Muscle layer of colon (tissue), 2 donors: ENCODE measurements around the gene GAS7.

ENCODE experiments used
- H3K27ac ChIP-seq: one replicate; pipeline ENCODE4 v1.7.0; 2013; ENCODE audit warnings: low read depth, mild to moderate bottlenecking, low read length, moderate library complexity
- H3K27me3 ChIP-seq, 2 donors: one replicate each; pipeline ENCODE4 v1.7.0; 2013; ENCODE audit warnings: low read length in 2 of 2, mild to moderate bottlenecking in 2 of 2; ENCODE audit not compliant: insufficient read depth in 2 of 2, control insufficient read depth in 1 of 2
- H3K36me3 ChIP-seq: one replicate; pipeline ENCODE4 v1.7.0; 2013; ENCODE audit warnings: mild to moderate bottlenecking, low read length; ENCODE audit not compliant: insufficient read depth
- H3K4me1 ChIP-seq: one replicate; pipeline ENCODE4 v1.7.0; 2013; ENCODE audit warnings: mild to moderate bottlenecking, low read length; ENCODE audit not compliant: insufficient read depth
- H3K4me3 ChIP-seq, 2 donors: one replicate each; pipeline ENCODE4 v1.7.0; 2013; ENCODE audit warnings: low read length in 2 of 2, low read depth in 1 of 2, mild to moderate bottlenecking in 1 of 2, moderate library complexity in 1 of 2
- H3K9ac ChIP-seq: one replicate; pipeline ENCODE4 v1.7.0; 2013; ENCODE audit warnings: low read length
- H3K9me3 ChIP-seq: one replicate; pipeline ENCODE4 v1.7.0; 2013; ENCODE audit warnings: mild to moderate bottlenecking, low read length
- donor health status: abdominal sarcoma.
- donor health status: Adenocarcinoma of cecum.

GAS7 gene

DNA sequence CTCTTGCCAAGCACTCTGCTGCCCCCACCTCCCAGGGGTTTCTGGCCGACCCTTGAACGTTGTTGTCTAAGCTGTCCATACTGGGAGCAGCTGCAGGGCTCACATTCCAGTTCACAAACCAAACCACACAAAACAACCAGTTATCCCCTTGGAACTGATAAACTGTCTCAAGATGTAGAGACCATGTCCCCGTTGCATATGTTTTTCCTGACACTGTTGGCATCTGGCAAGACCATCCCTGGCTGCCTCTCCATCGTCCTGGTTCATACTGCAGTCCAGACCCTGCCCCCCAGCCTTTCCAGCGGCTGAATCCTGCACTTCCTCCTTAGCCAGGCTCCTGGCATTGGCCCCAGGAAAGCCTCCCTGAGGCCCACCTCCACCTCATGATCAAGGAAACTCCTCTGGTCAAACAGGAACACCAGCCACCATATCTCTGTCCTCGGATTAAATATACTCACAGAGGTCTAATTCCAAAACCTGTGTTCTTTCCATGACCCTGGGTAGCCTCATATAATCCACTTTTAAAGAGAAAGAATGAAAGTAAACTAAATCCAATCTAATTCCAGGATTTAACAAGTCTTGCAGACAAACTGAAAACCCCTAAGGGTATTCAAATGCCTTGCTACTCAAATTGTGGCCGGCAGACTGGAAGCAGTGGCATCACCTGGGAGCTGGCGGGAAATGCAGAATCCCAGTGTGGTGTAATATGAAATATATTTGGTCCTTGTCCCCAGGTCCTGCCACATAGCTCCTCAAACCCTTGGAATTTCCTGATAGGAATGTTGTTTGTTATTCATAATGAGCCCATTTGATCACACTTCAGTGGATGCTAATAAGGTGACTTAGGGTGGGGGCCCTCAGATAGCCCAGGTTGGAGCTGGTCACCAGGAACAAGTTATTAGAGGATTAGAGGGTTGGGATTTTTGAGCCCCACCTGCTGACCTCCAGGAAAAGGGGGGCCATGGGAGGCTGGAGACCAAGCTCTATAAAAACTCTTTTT lies 14.2 kb downstream of the GAS7 start:
- H3K9me3 ChIP-seq: no peaks in the 10 kb centered on the region
- H3K27me3 ChIP-seq: no peaks in the 10 kb centered on the region
- no peaks in the 10 kb centered on the region for H3K36me3 ChIP-seq
- H3K4me3 ChIP-seq: no peak overlapping the region
- no peak overlapping the region for H3K9ac ChIP-seq
- H3K4me1 ChIP-seq: peaks cover 8% of the 10 kb centered on the region
- no peak overlapping the region for H3K27ac ChIP-seq

GRCh38 chr17:10182785-10183184 lies 15.6 kb downstream of the GAS7 start:
- no peaks in the 10 kb centered on the region for H3K36me3 ChIP-seq
- no peak overlapping the region for H3K4me3 ChIP-seq
- H3K27ac ChIP-seq: no peak overlapping the region
- peaks cover 14% of the 10 kb centered on the region for H3K4me1 ChIP-seq
- no peaks in the 10 kb centered on the region for H3K27me3 ChIP-seq
- H3K9ac ChIP-seq: no peak overlapping the region
- H3K9me3 ChIP-seq: no peaks in the 10 kb centered on the region

DNA sequence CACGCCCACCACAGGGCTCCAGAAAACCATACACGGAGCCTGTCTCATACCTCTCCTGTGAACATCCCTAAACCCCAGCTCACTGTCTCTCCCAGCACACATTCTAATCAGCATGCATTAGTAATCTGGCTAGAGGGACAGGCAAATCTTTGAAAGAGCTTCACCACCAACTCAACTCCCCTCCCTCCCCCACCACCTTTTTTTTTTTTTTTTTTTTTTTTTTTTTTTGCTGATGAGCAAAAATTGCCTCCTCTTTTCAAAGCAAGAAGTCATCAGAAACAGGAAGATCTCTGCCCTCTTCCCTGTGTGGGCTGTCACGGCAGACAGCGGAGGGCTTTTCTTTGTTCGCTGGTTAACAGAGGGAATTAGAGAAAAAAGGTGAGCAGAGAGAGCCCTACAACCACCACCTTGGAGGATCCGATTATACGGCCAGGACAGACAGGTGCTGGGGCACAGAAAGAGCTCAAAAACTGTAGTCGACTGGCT lies 19.9 kb downstream of the GAS7 start:
- Histone ChIP-seq H3K27ac (no peak overlapping the region), H3K9me3 (no peaks in the 10 kb centered on the region), H3K27me3 (no peaks in the 10 kb centered on the region), H3K4me1 (peaks cover 11% of the 10 kb centered on the region), H3K36me3 (no peaks in the 10 kb centered on the region), H3K9ac (no peak overlapping the region), H3K4me3 (no peak overlapping the region)

GRCh38 chr17:10177913-10178505 lies 20.4 kb downstream of the GAS7 start:
- H3K36me3 ChIP-seq: no peaks in the 10 kb centered on the region
- no peak overlapping the region for H3K27ac ChIP-seq
- H3K27me3 ChIP-seq: no peaks in the 10 kb centered on the region
- H3K4me3 ChIP-seq: no peak overlapping the region
- H3K4me1 ChIP-seq: peaks cover 11% of the 10 kb centered on the region
- no peak overlapping the region for H3K9ac ChIP-seq
- H3K9me3 ChIP-seq: no peaks in the 10 kb centered on the region

DNA sequence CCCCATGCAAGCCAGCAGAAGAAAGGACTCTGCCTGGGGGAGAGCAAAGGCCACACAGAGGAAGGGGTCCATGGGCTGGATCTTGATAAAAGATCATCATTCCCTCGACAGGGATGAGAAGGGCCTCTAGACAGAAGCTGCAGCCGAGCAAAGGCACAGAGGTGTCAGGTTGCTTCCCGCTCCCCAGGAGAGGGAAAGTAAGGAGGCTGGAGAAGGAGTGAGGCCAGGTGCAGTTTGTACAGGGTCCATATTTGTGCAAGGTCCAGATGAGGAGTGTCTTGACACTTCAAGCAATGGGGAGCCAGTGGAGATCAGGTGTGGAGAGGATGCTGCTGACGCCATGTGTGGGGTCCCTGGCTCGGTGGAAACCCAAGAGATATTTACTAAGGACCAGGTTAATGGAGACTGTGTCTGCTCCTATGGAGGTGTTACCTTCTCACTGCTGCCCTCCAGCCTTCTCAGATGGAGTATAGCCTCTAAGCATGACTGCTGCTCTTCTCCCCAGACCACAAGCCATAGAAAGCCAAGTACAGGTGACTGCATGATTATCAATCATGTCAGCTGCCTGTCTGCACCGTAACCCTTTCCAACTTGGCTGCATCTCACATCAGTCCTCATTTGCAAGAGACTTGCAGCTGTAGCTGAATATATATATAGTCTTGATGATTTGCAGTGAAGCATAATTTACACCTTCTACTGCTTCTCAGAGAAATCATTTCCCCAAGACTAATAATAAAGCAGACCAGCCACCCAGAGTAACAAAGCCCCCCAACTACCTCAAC lies 21.1 kb downstream of the GAS7 start:
- H3K27me3 ChIP-seq: no peaks in the 10 kb centered on the region
- no peaks in the 10 kb centered on the region for H3K36me3 ChIP-seq
- no peak overlapping the region for H3K27ac ChIP-seq
- peaks cover 17% of the 10 kb centered on the region for H3K4me1 ChIP-seq
- H3K9me3 ChIP-seq: no peaks in the 10 kb centered on the region
- H3K4me3 ChIP-seq: no peak overlapping the region
- H3K9ac ChIP-seq: no peak overlapping the region

DNA sequence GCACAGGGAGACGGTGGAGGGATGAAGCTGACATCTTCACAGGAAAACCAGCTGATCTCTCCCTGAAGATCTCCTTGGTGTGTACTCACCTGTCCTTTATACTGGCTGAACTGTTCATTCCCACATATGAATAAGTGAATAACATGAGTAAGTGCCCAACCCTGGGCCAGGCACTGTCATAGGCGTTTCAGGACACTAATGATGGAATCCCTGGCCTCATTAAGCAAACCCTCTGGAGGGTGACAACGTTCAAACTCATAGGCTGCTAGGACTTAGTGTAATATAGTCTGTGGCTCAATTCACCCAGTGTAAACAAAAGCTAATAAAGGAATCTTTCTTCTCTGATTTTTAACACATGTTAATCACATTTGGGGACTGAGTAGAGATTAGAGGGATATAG lies 24.5 kb downstream of the GAS7 start:
- Histone ChIP-seq H3K9ac (no peak overlapping the region), H3K9me3 (no peaks in the 10 kb centered on the region), H3K36me3 (no peaks in the 10 kb centered on the region), H3K4me1 (peaks cover 38% of the 10 kb centered on the region), H3K27me3 (no peaks in the 10 kb centered on the region), H3K27ac (no peak overlapping the region), H3K4me3 (no peak overlapping the region)

- no peak overlapping the region for H3K4me3 ChIP-seq
- no peak overlapping the region for H3K27ac ChIP-seq
- peaks cover 32% of the 10 kb centered on the region for H3K4me1 ChIP-seq
- no peaks in the 10 kb centered on the region for H3K9me3 ChIP-seq
- H3K27me3 ChIP-seq: no peaks in the 10 kb centered on the region
- H3K36me3 ChIP-seq: no peaks in the 10 kb centered on the region
- no peak overlapping the region for H3K9ac ChIP-seq
Observed at GRCh38 chr17:10172778-10173177, 25.6 kb downstream of the GAS7 start.

DNA sequence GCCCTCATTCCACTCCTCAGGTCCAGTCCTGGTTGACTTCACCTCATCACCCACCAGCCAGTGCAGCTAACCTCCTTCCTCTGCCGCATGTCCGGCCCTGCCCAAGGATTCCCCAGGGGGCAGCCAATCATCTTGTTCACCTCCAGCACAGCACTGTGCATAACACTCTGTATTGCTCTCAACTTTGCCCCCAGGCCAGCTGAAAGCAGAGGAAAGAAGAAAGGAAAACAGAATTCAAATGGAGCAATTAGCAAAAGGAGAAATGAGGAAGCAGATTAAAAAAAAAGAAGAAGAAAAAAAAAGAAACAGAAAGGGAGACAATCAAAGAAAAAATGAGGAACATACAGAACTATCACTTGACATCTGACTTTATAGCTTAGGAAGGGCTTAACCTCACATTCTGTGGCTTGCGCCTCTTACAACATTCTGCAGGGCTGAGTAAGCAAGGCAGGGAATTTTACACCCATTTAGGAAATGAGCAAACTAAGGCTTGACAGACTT lies 26.1 kb downstream of the GAS7 start:
- H3K4me1 ChIP-seq: peaks cover 28% of the 10 kb centered on the region
- no peak overlapping the region for H3K9ac ChIP-seq
- H3K4me3 ChIP-seq: no peak overlapping the region
- H3K27ac ChIP-seq: no peak overlapping the region
- H3K36me3 ChIP-seq: no peaks in the 10 kb centered on the region
- H3K9me3 ChIP-seq: no peaks in the 10 kb centered on the region
- no peaks in the 10 kb centered on the region for H3K27me3 ChIP-seq

- H3K4me1 ChIP-seq: peaks cover 28% of the 10 kb centered on the region
- no peaks in the 10 kb centered on the region for H3K27me3 ChIP-seq
- no peak overlapping the region for H3K9ac ChIP-seq
- H3K9me3 ChIP-seq: no peaks in the 10 kb centered on the region
- H3K4me3 ChIP-seq: no peak overlapping the region
- no peak overlapping the region for H3K27ac ChIP-seq
- no peaks in the 10 kb centered on the region for H3K36me3 ChIP-seq
Observed at GRCh38 chr17:10171581-10171981, 26.8 kb downstream of the GAS7 start.

GRCh38 chr17:10171122-10171571 lies 27.3 kb downstream of the GAS7 start:
- H3K27ac ChIP-seq: no peak overlapping the region
- no peaks in the 10 kb centered on the region for H3K36me3 ChIP-seq
- H3K4me3 ChIP-seq: peak overlapping the region in 1 of 2 donors; percentile 1
- H3K27me3 ChIP-seq: no peaks in the 10 kb centered on the region
- peaks cover 28% of the 10 kb centered on the region for H3K4me1 ChIP-seq
- H3K9me3 ChIP-seq: no peaks in the 10 kb centered on the region
- no peak overlapping the region for H3K9ac ChIP-seq

DNA sequence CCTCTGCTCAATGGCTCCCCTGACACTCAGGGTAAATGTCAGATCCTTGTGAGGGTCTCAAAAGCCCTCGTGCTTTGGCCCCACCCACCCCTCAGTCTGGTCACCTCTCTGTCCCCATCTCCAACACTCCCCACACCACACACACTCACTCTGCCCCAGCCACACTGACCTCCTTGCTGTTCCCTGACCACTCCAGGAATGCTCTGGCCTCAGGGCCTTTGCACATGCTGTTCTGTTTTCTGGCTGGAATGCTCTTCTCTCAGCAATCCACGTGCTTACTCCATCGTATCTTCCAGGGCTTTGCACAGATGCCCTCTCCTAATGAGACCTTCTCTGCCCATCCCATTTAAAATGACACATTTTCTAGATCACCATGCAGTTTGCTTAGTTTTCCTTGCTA lies 28.2 kb downstream of the GAS7 start:
- Histone ChIP-seq H3K27ac (no peak overlapping the region), H3K9ac (no peak overlapping the region), H3K9me3 (no peaks in the 10 kb centered on the region), H3K4me3 (no peak overlapping the region), H3K27me3 (no peaks in the 10 kb centered on the region), H3K4me1 (peaks cover 28% of the 10 kb centered on the region), H3K36me3 (no peaks in the 10 kb centered on the region)
